ENCODE results near the gene KAZALD1. TPM values are rescaled to one million over a fixed set of nuclear protein-coding genes. Genes with fewer than 3 reads are reported as not detected.

KAZALD1 gene
- total RNA-seq, 1 donor = 26.4 TPM

DNA sequence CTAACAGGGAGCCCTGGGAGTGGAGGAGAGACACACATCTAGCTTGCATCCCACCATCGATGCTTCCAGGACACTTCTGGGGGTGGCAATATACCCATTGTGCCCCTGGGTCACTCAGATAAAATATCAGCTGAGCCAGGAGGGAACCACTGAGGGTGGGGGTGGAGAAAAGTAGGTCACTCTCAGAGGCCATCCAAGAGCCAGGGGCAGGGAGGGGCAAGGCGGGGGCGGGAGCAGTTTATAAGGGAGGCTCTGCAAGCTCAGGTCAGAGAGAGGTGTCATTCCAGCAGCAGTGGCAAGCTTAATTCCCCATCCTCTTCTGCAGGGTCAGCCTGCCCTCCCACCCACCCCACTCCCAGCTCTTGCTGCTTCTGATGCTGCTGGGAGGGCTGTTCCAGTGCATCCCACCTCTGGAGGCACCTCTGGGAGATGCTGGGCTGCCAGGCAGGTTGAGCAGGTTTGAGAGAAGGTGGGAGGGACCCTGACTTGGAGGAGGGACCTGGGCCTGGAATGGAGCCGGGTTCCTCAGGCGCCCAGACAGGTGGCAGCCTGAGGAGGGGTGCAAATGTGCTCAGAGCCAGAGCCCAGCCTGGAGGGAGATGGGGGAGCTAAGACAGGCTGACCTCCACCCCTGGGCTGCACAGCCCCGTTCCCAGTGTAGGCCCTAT lies 49.2 kb downstream of the KAZALD1 start:
- H3K4me1 ChIP-seq (ENCODE audit: insufficient read depth, low read length) = no peaks in the 10 kb centered on the region
- H3K27ac ChIP-seq (ENCODE audit: low read depth, low read length) = no peak overlapping the region
- no peak overlapping the region for H3K4me3 ChIP-seq (ENCODE audit: insufficient read depth, low read length)
- H3K36me3 ChIP-seq (ENCODE audit: insufficient read depth, low read length) = no peaks in the 10 kb centered on the region
- no peak for DNase-seq (ENCODE audit: insufficient read length, low spot score, missing footprints)
- H3K9me3 ChIP-seq (ENCODE audit: low read depth, low read length) = no peaks in the 10 kb centered on the region
- H3K27me3 ChIP-seq (ENCODE audit: insufficient read depth, low read length) = peaks cover 43% of the 10 kb centered on the region
- no peak overlapping the region for H2AFZ ChIP-seq (ENCODE audit: low read length)
- H3K79me2 ChIP-seq (ENCODE audit: insufficient read depth, low read length) = no peaks in the 10 kb centered on the region
- H4K20me1 ChIP-seq (ENCODE audit: insufficient read depth, low read length) = no peaks in the 10 kb centered on the region
- TF ChIP-seq, protein P1, sequence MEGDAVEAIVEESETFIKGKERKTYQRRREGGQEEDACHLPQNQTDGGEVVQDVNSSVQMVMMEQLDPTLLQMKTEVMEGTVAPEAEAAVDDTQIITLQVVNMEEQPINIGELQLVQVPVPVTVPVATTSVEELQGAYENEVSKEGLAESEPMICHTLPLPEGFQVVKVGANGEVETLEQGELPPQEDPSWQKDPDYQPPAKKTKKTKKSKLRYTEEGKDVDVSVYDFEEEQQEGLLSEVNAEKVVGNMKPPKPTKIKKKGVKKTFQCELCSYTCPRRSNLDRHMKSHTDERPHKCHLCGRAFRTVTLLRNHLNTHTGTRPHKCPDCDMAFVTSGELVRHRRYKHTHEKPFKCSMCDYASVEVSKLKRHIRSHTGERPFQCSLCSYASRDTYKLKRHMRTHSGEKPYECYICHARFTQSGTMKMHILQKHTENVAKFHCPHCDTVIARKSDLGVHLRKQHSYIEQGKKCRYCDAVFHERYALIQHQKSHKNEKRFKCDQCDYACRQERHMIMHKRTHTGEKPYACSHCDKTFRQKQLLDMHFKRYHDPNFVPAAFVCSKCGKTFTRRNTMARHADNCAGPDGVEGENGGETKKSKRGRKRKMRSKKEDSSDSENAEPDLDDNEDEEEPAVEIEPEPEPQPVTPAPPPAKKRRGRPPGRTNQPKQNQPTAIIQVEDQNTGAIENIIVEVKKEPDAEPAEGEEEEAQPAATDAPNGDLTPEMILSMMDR (IDR thresholded peaks at IDR 0.05; ENCODE audit: extremely low read depth, low read depth, low read length) = no peak
- H3K4me2 ChIP-seq (ENCODE audit: insufficient read depth, low read length) = no peak overlapping the region

DNA sequence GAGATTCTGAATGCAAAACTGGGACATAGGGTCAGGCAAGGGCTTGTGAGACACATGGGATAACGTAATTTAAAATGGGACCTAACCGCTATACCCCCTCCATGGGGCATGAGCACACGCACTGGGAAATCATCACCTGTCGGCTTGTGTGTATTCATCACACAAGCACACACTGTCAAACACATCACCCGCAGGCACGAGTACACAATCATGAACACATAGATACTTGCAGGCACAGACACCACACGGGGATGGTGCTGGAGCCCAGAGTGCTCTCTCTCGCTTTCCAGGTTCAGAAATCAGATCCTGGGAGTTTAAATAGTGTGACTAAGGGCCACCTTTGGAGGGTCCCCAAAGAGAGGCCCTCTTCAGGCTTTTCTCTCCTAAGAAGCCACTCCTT lies 49.8 kb downstream of the KAZALD1 start:
- no peaks in the 10 kb centered on the region for H3K9me3 ChIP-seq (ENCODE audit: low read depth, low read length)
- no peaks in the 10 kb centered on the region for H3K4me1 ChIP-seq (ENCODE audit: insufficient read depth, low read length)
- TF ChIP-seq, protein P1 (IDR thresholded peaks at IDR 0.05; ENCODE audit: extremely low read depth, low read depth, low read length) = no peak
- no peaks in the 10 kb centered on the region for H4K20me1 ChIP-seq (ENCODE audit: insufficient read depth, low read length)
- no peaks in the 10 kb centered on the region for H3K36me3 ChIP-seq (ENCODE audit: insufficient read depth, low read length)
- H3K27me3 ChIP-seq (ENCODE audit: insufficient read depth, low read length) = peaks cover 43% of the 10 kb centered on the region
- H3K4me2 ChIP-seq (ENCODE audit: insufficient read depth, low read length) = no peak overlapping the region
- no peak for DNase-seq (ENCODE audit: insufficient read length, low spot score, missing footprints)
- no peaks in the 10 kb centered on the region for H3K79me2 ChIP-seq (ENCODE audit: insufficient read depth, low read length)
- no peak overlapping the region for H2AFZ ChIP-seq (ENCODE audit: low read length)
- no peak overlapping the region for H3K27ac ChIP-seq (ENCODE audit: low read depth, low read length)
- H3K4me3 ChIP-seq (ENCODE audit: insufficient read depth, low read length) = no peak overlapping the region

DNA sequence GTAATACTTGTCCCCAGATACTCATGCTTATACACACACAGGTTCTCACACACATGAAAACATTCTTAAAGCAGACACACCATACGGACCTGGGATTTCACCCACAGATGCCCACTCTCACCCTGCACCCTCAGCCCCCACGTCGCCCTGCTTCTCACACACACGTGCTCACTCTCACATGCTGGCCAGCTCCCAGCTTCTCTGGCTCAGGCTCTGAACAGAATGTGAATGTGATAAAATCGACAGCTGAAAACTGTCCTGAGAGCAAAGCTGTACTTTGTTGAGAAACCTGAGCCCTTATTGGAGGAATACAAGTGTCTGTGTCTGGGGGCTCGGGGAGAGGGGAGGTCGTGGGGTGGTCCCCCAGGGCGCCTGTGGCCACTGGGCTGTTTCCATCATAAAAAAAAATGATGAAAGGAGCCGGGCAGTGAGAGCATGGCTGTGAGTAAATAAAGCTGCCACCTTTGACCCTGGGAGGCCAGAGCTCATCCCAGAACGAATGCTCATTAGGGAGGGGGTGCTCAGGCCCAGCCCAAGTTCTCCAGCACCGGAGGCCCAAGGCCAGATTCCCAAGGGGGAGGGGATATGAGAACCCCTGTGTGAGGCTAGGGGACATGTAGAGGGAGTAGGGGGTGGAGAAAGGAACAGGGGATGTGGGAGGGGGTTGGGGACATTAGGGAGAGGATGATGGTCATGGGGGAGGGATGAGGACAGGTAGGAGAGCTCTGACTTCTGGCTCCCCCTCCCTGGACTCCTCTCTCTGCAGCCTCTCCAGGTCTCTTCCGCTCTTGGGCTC lies 51.2 kb downstream of the KAZALD1 start:
- TF ChIP-seq, protein P1 (IDR thresholded peaks at IDR 0.05; ENCODE audit: extremely low read depth, low read depth, low read length) = no peak
- H3K27ac ChIP-seq (ENCODE audit: low read depth, low read length) = no peak overlapping the region
- H3K4me2 ChIP-seq (ENCODE audit: insufficient read depth, low read length) = no peak overlapping the region
- no peaks in the 10 kb centered on the region for H3K79me2 ChIP-seq (ENCODE audit: insufficient read depth, low read length)
- H3K4me3 ChIP-seq (ENCODE audit: insufficient read depth, low read length) = no peak overlapping the region
- H3K4me1 ChIP-seq (ENCODE audit: insufficient read depth, low read length) = no peaks in the 10 kb centered on the region
- H2AFZ ChIP-seq (ENCODE audit: low read length) = no peak overlapping the region
- no peak for DNase-seq (ENCODE audit: insufficient read length, low spot score, missing footprints)
- H3K27me3 ChIP-seq (ENCODE audit: insufficient read depth, low read length) = peaks cover 47% of the 10 kb centered on the region
- no peaks in the 10 kb centered on the region for H3K9me3 ChIP-seq (ENCODE audit: low read depth, low read length)
- H3K36me3 ChIP-seq (ENCODE audit: insufficient read depth, low read length) = no peaks in the 10 kb centered on the region
- H4K20me1 ChIP-seq (ENCODE audit: insufficient read depth, low read length) = no peaks in the 10 kb centered on the region

DNA sequence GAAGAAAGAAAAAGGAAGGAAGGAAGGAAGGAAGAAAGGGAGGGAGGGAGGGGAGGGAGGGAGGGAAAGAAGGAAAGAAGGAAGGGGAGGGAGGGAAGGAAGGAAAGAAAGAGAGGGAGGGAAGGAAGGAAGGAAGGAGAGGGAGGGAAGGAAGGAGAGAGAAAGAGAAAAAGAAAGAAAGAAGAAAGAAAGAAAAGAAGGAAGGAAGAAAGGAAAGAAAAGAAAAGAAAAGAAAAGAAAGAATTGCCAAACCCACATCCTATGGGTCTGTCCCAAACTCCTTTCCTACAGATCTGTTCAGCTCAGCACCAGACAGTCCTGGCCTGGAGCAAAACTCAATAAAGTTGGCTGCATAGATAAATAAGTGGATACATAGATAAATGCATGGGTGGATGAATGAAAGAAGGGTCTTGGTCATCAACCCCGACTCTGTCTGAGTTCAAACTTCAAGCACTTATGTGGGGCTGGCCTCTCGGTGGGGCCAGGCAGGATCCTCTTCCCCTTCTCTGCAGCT lies 52.2 kb downstream of the KAZALD1 start:
- Histone ChIP-seq H3K4me3 (ENCODE audit: insufficient read depth, low read length) (no peak overlapping the region), H3K27me3 (ENCODE audit: insufficient read depth, low read length) (peaks cover 55% of the 10 kb centered on the region), H2AFZ (ENCODE audit: low read length) (no peak overlapping the region), H3K9me3 (ENCODE audit: low read depth, low read length) (no peaks in the 10 kb centered on the region), H3K4me2 (ENCODE audit: insufficient read depth, low read length) (no peak overlapping the region), H3K36me3 (ENCODE audit: insufficient read depth, low read length) (no peaks in the 10 kb centered on the region), H3K27ac (ENCODE audit: low read depth, low read length) (no peak overlapping the region), H3K4me1 (ENCODE audit: insufficient read depth, low read length) (no peaks in the 10 kb centered on the region), H3K79me2 (ENCODE audit: insufficient read depth, low read length) (no peaks in the 10 kb centered on the region), H4K20me1 (ENCODE audit: insufficient read depth, low read length) (no peaks in the 10 kb centered on the region)
- no peak for DNase-seq (ENCODE audit: insufficient read length, low spot score, missing footprints)
- TF ChIP-seq, protein P1 (IDR thresholded peaks at IDR 0.05; ENCODE audit: extremely low read depth, low read depth, low read length) = no peak

All from osteoblast (primary cell).